ENCODE measurements around the gene ZNF827. TPM values are rescaled to one million over a fixed set of nuclear protein-coding genes. Genes with fewer than 3 reads are reported as not detected.

Gene ZNF827
- total RNA-seq, 1 experiment from 2014 or later, result 19.1 TPM

- TF ChIP-seq YY1 (IDR thresholded peaks at IDR 0.05; ENCODE audit: extremely low read depth, insufficient replicate concordance, low read depth, low read length) (no peak), SP1 (IDR thresholded peaks at IDR 0.05; ENCODE audit: low read depth) (no peak)
Observed at GRCh38 chr4:145902522-145902921, 36.1 kb downstream of the ZNF827 start (continued).

- Histone ChIP-seq H3K4me2 (ENCODE audit: low read length) (no peak overlapping the region), H4K20me1 (ENCODE audit: insufficient read depth) (no peaks in the 10 kb centered on the region), H2AFZ (ENCODE audit: low read depth, low read length, poor library complexity, severe bottlenecking) (no peak overlapping the region), H3K36me3 (ENCODE audit: control insufficient read depth in 1 of 2, insufficient read depth in 2 of 2, low read length in 2 of 2) (peaks cover 0 to 7% of the 10 kb centered on the region in 2 experiments; a peak in 2 of 4 replicates), H3K9ac (ENCODE audit: low read length) (no peak overlapping the region), H3K27ac (ENCODE audit: low read depth, low read length) (no peak overlapping the region), H3K9me2 (ENCODE audit: insufficient read depth) (no peaks in the 10 kb centered on the region), H3K4me1 (ENCODE audit: control insufficient read depth in 1 of 2, insufficient read depth in 2 of 2, low read length in 2 of 2) (peaks cover 0 to 4% of the 10 kb centered on the region in 2 experiments; a peak in 1 of 4 replicates), H3K27me3 (ENCODE audit: insufficient read depth, low read length) (no peaks in the 10 kb centered on the region), H3K9me3 (ENCODE audit: control insufficient read depth in 1 of 2, insufficient read depth in 1 of 2, low read depth in 1 of 2, low read length in 2 of 2) (no peaks in the 10 kb centered on the region), H3K79me2 (ENCODE audit: insufficient read depth, low read length) (peaks cover 43% of the 10 kb centered on the region; the same call in 1 of the 2 replicates), H3K4me3 (replicated peaks in 1 of 2; ENCODE audit: low read depth in 1 of 2, low read length in 2 of 2) (no peak overlapping the region)
- ChIA-PET CTCF (interaction anchor here (0.6 kb wide), 1 partner anchor 11 kb away, joined by 4 read pairs; no protein-coding TSS in a partner anchor), POLR2A (no interaction called here), RAD21 (ENCODE audit: low non-redundant PET in 1 of 2, low total read pairs in 2 of 2, uncharacterized antibody in 2 of 2, unreplicated experiment in 2 of 2) (no interaction called here)
- DNase-seq (ENCODE audit: low read depth, low spot score) (no peak), ATAC-seq (no peak)
- TF ChIP-seq YY1 (IDR thresholded peaks at IDR 0.05; ENCODE audit: extremely low read depth, insufficient replicate concordance, low read depth, low read length) (no peak), EGR1 (IDR thresholded peaks at IDR 0.05; ENCODE audit: low read depth) (no peak), POLR2A (IDR thresholded peaks at IDR 0.05; ENCODE audit: borderline replicate concordance, extremely low read depth, insufficient read depth, insufficient read length) (no peak), MAX (IDR thresholded peaks at IDR 0.05) (no peak), SRF (IDR thresholded peaks at IDR 0.05; ENCODE audit: low read depth) (no peak), ZNF274 (IDR thresholded peaks at IDR 0.05; ENCODE audit: low read depth, low read length) (no peak), EZH2 (IDR thresholded peaks at IDR 0.05) (no peak), TCF7L2 (IDR thresholded peaks at IDR 0.05; ENCODE audit: borderline replicate concordance, extremely low read depth, insufficient read depth, insufficient read length) (no peak), ATF3 (IDR thresholded peaks at IDR 0.05) (no peak), SIN3A (IDR thresholded peaks at IDR 0.05; ENCODE audit: low read depth) (no peak), RAD21 (IDR thresholded peaks at IDR 0.05; ENCODE audit: low read depth) (no peak), FOSL1 (IDR thresholded peaks at IDR 0.05; ENCODE audit: low read depth) (no peak)
- no TSS peak for BruUV-seq (replicated peaks)
- intact Hi-C loops (cut with micrococcal nuclease), result no loop called here
Observed at GRCh38 chr4:145899886-145900460, 38.6 kb downstream of the ZNF827 start.

All from HCT116 (cell line).